HCT116 (cell line): ENCODE data around the gene S100A7A. TPM values are rescaled to one million over a fixed set of nuclear protein-coding genes. Genes with fewer than 3 reads are reported as not detected.

ENCODE experiments used
- ATAC-seq: fragments of 200-7000 bp; cut with Tn5 transposase; 2 replicates; pipeline ENCODE4 v1.9.1; 2020; ENCODE audit warnings: mild to moderate bottlenecking, moderate library complexity
- BruUV-seq: library from RNA; stranded (reverse); fragments of 400-500 nt; replicated peaks from 2 replicates; lab custom pipeline; 2021; lab: Mats Ljungman, UMichigan
- CTCF ChIA-PET: fragments of 300-600 bp; sonication (Branson Sonifier 250); formaldehyde crosslinking; loops from one replicate; lab custom pipeline; 2021; ENCODE audit warnings: antibody characterized with exemption; lab: Charles Lee
- POLR2A ChIA-PET: fragments of 300-600, 350-600 bp; sonication (Branson Sonifier 250); formaldehyde crosslinking; loops from one replicate; lab custom pipeline; 2021; ENCODE audit warnings: antibody characterized with exemption; lab: Charles Lee
- RAD21 ChIA-PET, 2 experiments: fragments of 300-600 bp; sonication (Branson Sonifier 250); formaldehyde crosslinking; loops; one replicate each; lab custom pipeline; 2023; ENCODE audit warnings: low total read pairs in 2 of 2; ENCODE audit not compliant: uncharacterized antibody in 2 of 2, unreplicated experiment in 2 of 2, low non-redundant PET in 1 of 2; lab: Charles Lee
- DNase-seq: peaks from one replicate; pipeline ENCODE4 v3.0.0-alpha.2; 2010; ENCODE audit warnings: low read depth, low spot score
- H2AFZ ChIP-seq: fragments of 200-600 bp; shearing (Covaris generic), sonication (generic); 2 replicates; pipeline ENCODE4 v1.6.1; 2017; ENCODE audit warnings: low read depth, mixed run types, mixed read lengths, antibody characterized with exemption, low read length; ENCODE audit not compliant: poor library complexity, severe bottlenecking
- H3K27ac ChIP-seq: 2 replicates; pipeline ENCODE4 v1.5.1; 2012; ENCODE audit warnings: low read depth, low read length
- H3K27me3 ChIP-seq: fragments of 200-600 bp; sonication (generic); 2 replicates; pipeline ENCODE4 v1.6.1; 2016; ENCODE audit warnings: mixed run types, low read length, mixed read lengths; ENCODE audit not compliant: insufficient read depth
- H3K36me3 ChIP-seq, 2 experiments: fragments of 200-500 bp in 1 of 2; fragments of 200-600 bp in 1 of 2; sonication (Bioruptor generic) in 1 of 2; sonication (generic) in 1 of 2; 2 replicates each; pipeline versions ENCODE4 v1.5.1 to v1.6.1; 2014 to 2016; ENCODE audit warnings: low read length in 2 of 2, inconsistent platforms in 1 of 2, mixed read lengths in 1 of 2, mixed run types in 1 of 2; ENCODE audit not compliant: insufficient read depth in 2 of 2, control insufficient read depth in 1 of 2
- H3K4me1 ChIP-seq, 2 experiments: fragments of 200-600 bp in 1 of 2; sonication (generic) in 1 of 2; 2 replicates each; pipeline versions ENCODE4 v1.5.1 to v1.6.1; 2012 to 2017; ENCODE audit warnings: low read length in 2 of 2, inconsistent platforms in 1 of 2, mild to moderate bottlenecking in 1 of 2, mixed read lengths in 1 of 2, mixed run types in 1 of 2, moderate library complexity in 1 of 2; ENCODE audit not compliant: insufficient read depth in 2 of 2, control insufficient read depth in 1 of 2
- H3K4me2 ChIP-seq: fragments of 200-600 bp; sonication (generic); 2 replicates; pipeline ENCODE4 v1.6.1; 2017; ENCODE audit warnings: mixed run types, low read length, mixed read lengths
- H3K4me3 ChIP-seq, 2 experiments: fragments of 200-600 bp in 1 of 2; sonication (generic) in 1 of 2; replicated peaks in 1 of 2; 2 replicates each; pipeline ENCODE4 v1.5.1; 2011 to 2016; ENCODE audit warnings: low read length in 2 of 2, control low read depth in 1 of 2, low read depth in 1 of 2, mild to moderate bottlenecking in 1 of 2, mixed read lengths in 1 of 2, mixed run types in 1 of 2
- H3K79me2 ChIP-seq: fragments of 200-600 bp; sonication (generic); 2 replicates; pipeline ENCODE4 v1.6.1; 2017; ENCODE audit warnings: mild to moderate bottlenecking, mixed run types, low read length, moderate library complexity, mixed read lengths; ENCODE audit not compliant: insufficient read depth
- H3K9ac ChIP-seq: fragments of 200-600 bp; sonication (generic); 2 replicates; pipeline ENCODE4 v1.6.1; 2016; ENCODE audit warnings: low read length, mixed read lengths
- H3K9me2 ChIP-seq: fragments of 200-600 bp; sonication (generic), shearing (Covaris generic); 2 replicates; pipeline ENCODE4 v1.6.1; 2017; ENCODE audit warnings: mixed run types, mild to moderate bottlenecking, moderate library complexity; ENCODE audit not compliant: insufficient read depth
- H3K9me3 ChIP-seq, 2 experiments: fragments of 200-500 bp in 1 of 2; fragments of 200-600 bp in 1 of 2; sonication (Bioruptor generic) in 1 of 2; sonication (generic) in 1 of 2; 2 replicates each; pipeline ENCODE4 v1.6.1; 2014 to 2017; ENCODE audit warnings: low read length in 2 of 2, mixed read lengths in 2 of 2, inconsistent platforms in 1 of 2, low read depth in 1 of 2, mild to moderate bottlenecking in 1 of 2, mixed run types in 1 of 2, moderate library complexity in 1 of 2; ENCODE audit not compliant: control insufficient read depth in 1 of 2, insufficient read depth in 1 of 2
- H4K20me1 ChIP-seq: fragments of 200-600 bp; sonication (generic), shearing (Covaris generic); 2 replicates; pipeline ENCODE4 v1.6.1; 2017; ENCODE audit warnings: mixed run types, mild to moderate bottlenecking, moderate library complexity; ENCODE audit not compliant: insufficient read depth
- CBX3 ChIP-seq: IDR thresholded peaks from 2 replicates; pipeline ENCODE4 v1.6.1; 2012; ENCODE audit warnings: low read depth
- CEBPB ChIP-seq: IDR thresholded peaks from 2 replicates; pipeline ENCODE4 v1.6.1; 2012; ENCODE audit warnings: low read depth
- ELF1 ChIP-seq: IDR thresholded peaks from 2 replicates; pipeline ENCODE4 v1.6.1; 2012; ENCODE audit warnings: low read depth, borderline replicate concordance
- EZH2phosphoT487 ChIP-seq: fragments of 200-600 bp; IDR thresholded peaks from 2 replicates; pipeline ENCODE4 v1.6.1; 2018; ENCODE audit warnings: antibody characterized with exemption, borderline replicate concordance
- JUND ChIP-seq: IDR thresholded peaks from 2 replicates; pipeline ENCODE4 v1.6.1; 2012
- RAD21 ChIP-seq: IDR thresholded peaks from 2 replicates; pipeline ENCODE4 v1.6.1; 2012; ENCODE audit warnings: low read depth, mild to moderate bottlenecking
- SIN3A ChIP-seq: IDR thresholded peaks from 2 replicates; pipeline ENCODE4 v1.6.1; 2012; ENCODE audit warnings: low read depth
- SRF ChIP-seq: IDR thresholded peaks from 2 replicates; pipeline ENCODE4 v1.6.1; 2012; ENCODE audit warnings: low read depth
- intact Hi-C: fragments of 100-400 bp; cut with micrococcal nuclease; formaldehyde crosslinking; loops from 2 replicates; pipeline ENCODE4 v1.10.0; 2022
- total RNA-seq: library from RNA; stranded (reverse); gene quantifications from one replicate; pipeline ENCODE4 v1.2.1, GENCODE V29; 2021; ENCODE audit not compliant: unreplicated experiment
- TF ChIP-seq, protein P1 (sequence below): IDR thresholded peaks from 2 replicates; pipeline ENCODE4 v1.6.1; 2012
- TF ChIP-seq, protein P2 (sequence below): IDR thresholded peaks from 2 replicates; pipeline ENCODE4 v1.6.1; 2011; ENCODE audit warnings: mild to moderate bottlenecking, low read length, moderate library complexity; ENCODE audit not compliant: insufficient replicate concordance; ENCODE audit errors: extremely low read depth

Gene S100A7A
- total RNA-seq, 1 experiment from 2014 or later: not detected

- Histone ChIP-seq H3K9me3 (no peaks in the 10 kb centered on the region), H2AFZ (no peak overlapping the region), H3K36me3 (no peaks in the 10 kb centered on the region), H3K9ac (no peak overlapping the region), H3K27me3 (peaks cover 92% of the 10 kb centered on the region), H3K4me3 (no peak overlapping the region)
- intact Hi-C loops: no loop called here
- CTCF ChIA-PET: no interaction called here
- ATAC-seq: no peak
- TF ChIP-seq, protein P1, sequence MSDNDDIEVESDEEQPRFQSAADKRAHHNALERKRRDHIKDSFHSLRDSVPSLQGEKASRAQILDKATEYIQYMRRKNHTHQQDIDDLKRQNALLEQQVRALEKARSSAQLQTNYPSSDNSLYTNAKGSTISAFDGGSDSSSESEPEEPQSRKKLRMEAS: no peak
- no peak for TF ChIP-seq EZH2phosphoT487
- TF ChIP-seq CBX3: no peak
- no peak for TF ChIP-seq SRF
- TF ChIP-seq SIN3A: no peak
- no peak for TF ChIP-seq JUND
- TF ChIP-seq ELF1: no peak
- no peak for TF ChIP-seq RAD21
- TF ChIP-seq, protein P2, sequence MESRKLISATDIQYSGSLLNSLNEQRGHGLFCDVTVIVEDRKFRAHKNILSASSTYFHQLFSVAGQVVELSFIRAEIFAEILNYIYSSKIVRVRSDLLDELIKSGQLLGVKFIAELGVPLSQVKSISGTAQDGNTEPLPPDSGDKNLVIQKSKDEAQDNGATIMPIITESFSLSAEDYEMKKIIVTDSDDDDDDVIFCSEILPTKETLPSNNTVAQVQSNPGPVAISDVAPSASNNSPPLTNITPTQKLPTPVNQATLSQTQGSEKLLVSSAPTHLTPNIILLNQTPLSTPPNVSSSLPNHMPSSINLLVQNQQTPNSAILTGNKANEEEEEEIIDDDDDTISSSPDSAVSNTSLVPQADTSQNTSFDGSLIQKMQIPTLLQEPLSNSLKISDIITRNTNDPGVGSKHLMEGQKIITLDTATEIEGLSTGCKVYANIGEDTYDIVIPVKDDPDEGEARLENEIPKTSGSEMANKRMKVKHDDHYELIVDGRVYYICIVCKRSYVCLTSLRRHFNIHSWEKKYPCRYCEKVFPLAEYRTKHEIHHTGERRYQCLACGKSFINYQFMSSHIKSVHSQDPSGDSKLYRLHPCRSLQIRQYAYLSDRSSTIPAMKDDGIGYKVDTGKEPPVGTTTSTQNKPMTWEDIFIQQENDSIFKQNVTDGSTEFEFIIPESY: no peak
- TF ChIP-seq CEBPB: no peak
- TF ChIP-seq, all 23 proteins: peak for 0
- RAD21 ChIA-PET: no interaction called here
- Histone ChIP-seq H3K9me2 (no peaks in the 10 kb centered on the region), H4K20me1 (no peaks in the 10 kb centered on the region), H3K79me2 (no peaks in the 10 kb centered on the region), H3K4me2 (no peak overlapping the region), H3K4me1 (no peaks in the 10 kb centered on the region), H3K27ac (no peak overlapping the region)
- no TSS peak for BruUV-seq
- POLR2A ChIA-PET: no interaction called here
- DNase-seq: no peak
Observed at GRCh38 chr1:153434746-153435455, 18.6 kb downstream of the S100A7A start.
